GM20000 (cell line): ENCODE results near the gene AFG3L2.

Experiments used
- DNase-seq: peaks from one replicate; pipeline ENCODE4 v3.0.0; 2012; ENCODE audit warnings: low spot score
- CTCF ChIP-seq: IDR thresholded peaks from 2 replicates; pipeline ENCODE4 v1.5.1; 2012; ENCODE audit warnings: mild to moderate bottlenecking, control low read depth; ENCODE audit errors: extremely low read depth, missing control alignments

Gene AFG3L2

DNA sequence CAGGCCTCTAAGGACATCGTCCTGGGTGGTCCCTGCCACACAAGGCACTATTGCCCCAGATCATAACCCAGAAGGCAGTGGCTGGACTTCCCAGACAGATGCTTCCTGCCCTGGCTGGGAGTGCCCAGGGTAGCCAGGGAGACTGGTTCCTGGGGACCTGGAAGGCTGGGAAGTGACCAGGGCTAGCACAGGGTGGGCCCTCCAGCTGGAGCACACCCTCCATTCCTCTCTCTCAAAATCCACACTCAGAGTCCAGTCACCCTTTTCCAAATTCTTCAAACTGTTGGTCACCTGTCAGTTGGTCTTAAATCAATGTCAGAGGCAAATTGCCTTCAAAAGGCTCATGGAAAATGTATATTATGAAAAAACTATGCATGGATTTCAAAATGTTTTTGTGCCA is 80.6 kb downstream of the AFG3L2 start:
- TF ChIP-seq CTCF, result no peak
- DNase-seq, result no peak

DNA sequence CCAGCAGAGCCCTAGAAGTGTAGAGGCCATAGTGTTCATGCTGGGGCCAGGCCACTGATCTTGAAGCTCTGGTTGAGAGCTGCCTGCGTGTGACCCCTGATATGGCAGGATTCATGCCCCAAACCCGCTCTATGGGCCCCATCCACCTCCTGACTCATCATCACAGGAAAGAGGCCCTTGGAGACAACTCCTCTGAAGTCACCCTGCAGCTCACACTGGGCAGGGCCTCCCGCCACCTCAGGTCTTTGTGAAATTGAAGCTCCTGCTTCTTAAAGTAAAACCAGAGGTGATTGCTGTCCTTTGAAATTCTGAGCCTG is 81.0 kb downstream of the AFG3L2 start:
- TF ChIP-seq CTCF, result no peak
- DNase-seq, result no peak

DNA sequence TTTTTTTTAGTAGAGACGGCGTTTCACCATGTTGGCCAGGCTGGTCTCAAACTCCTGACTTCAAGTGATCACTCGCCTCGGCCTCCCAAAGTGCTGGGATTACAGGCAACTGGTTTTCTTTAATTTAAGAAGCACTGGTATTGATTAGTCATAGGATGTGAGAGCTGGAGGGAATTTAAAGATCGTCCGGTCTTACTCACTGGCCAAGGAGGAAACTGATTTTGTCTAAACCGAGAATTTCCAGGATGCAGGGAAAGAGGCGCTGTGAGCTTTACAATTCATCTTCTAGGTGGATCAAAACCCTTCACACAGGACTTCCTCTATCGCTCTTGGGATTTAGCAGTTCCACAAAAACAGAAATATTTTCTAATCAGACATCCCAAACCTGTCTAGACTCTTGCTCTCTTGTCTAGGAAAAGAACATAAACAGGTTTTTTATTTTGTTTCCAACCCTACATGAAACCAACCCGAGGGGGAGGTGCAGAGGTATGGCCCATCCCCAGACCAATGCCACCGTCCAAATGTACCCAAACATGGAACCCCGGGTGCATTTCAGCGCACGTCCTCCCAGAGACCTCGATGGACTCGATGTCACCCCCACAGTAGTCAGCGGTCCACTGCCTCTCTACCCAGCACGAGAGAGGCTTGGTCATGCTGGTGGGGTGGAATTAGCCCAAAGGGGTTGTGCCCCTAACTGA is 81.5 kb downstream of the AFG3L2 start:
- DNase-seq, result no peak
- no peak for TF ChIP-seq CTCF

DNA sequence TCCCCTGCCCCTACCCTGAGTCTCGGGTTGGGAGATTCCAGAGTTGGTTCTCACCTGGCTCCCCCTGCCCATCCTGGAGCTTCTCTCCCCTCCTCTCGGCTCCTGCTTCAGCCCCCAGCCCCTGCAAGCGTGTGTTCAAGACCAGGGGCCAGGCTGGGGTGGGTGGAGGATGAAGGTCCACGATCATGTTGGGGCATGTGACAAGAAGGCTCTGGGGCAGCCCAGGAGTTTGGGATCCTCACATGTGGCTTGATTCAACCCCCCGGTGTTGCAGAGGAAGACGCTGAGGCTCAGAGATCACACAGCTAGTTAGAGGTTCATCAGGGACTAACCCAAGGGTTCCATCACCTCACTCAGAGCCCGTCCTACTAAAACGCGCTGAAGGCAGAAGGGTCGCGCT is 83.2 kb downstream of the AFG3L2 start:
- TF ChIP-seq CTCF, result no peak
- no peak for DNase-seq

DNA sequence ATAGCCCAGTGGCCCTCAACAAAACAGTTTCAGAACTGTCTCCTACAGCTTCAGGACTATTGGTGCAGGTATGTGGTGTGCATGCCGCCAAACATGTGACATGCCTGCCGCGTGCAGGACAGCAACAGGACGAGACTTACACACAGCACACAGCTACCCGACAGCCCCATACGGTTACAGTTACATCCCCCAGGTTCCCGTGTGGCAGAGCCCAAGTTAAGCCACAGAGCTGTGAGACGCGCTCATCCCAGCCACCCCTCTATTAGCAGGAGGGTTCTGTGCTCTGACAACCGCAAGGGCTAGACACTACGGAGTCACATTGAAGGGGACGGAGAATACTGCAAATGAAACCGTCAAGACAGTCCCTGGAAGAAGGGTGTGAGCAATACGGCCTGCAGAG is 85.3 kb downstream of the AFG3L2 start:
- DNase-seq, result no peak
- TF ChIP-seq CTCF, result no peak

- TF ChIP-seq CTCF, result no peak
- no peak for DNase-seq
Measured at GRCh38 chr18:12291161-12291560, 85.9 kb downstream of the AFG3L2 start.

- no peak for TF ChIP-seq CTCF
Measured at GRCh38 chr18:12290086-12290485, 86.9 kb downstream of the AFG3L2 start.

More at GRCh38 chr18:12290086-12290485, 86.9 kb downstream of the AFG3L2 start:
- no peak for DNase-seq
